Measurements from ENCODE around the gene PTGDS.

GRCh38 chr9:137009217-137009616 is 31.9 kb downstream of the PTGDS start:
- no peak for TF ChIP-seq CTCF (IDR thresholded peaks at IDR 0.05)
- TF ChIP-seq POLR2A (IDR thresholded peaks at IDR 0.05): no peak
- no peak for TF ChIP-seq EP300 (IDR thresholded peaks at IDR 0.05)
- TF ChIP-seq POLR2AphosphoS5 (IDR thresholded peaks at IDR 0.05): no peak

Data from suprapubic skin (tissue), 4 donors.